GM23338 (cell line): ENCODE results near the gene KCTD10. TPM values are rescaled to one million over a fixed set of nuclear protein-coding genes. Genes with fewer than 3 reads are reported as not detected.

Experiments used
- ATAC-seq: fragments of 200-7000 bp; cut with Tn5 transposase; 3 replicates; pipeline ENCODE4 v1.9.1; 2020
- DNase-seq: peaks from one replicate; pipeline ENCODE4 v3.0.0-alpha.2; 2015; ENCODE audit warnings: low spot score
- H2AFZ ChIP-seq: fragments of 200-600 bp; sonication (generic); 2 replicates; pipeline ENCODE4 v1.8.0; 2016; ENCODE audit warnings: antibody characterized with exemption, mild to moderate bottlenecking, moderate library complexity
- H3F3A ChIP-seq: fragments of 200-600 bp; sonication (generic); replicated peaks from 2 replicates; pipeline ENCODE4 v1.8.0; 2017; ENCODE audit warnings: antibody characterized with exemption, mixed run types, low read depth
- H3K27ac ChIP-seq: fragments of 200-600 bp; sonication (generic); 2 replicates; pipeline ENCODE4 v1.6.1; 2016; ENCODE audit warnings: low read depth
- H3K27me3 ChIP-seq: fragments of 200-600 bp; sonication (generic); 2 replicates; pipeline ENCODE4 v1.8.0; 2016; ENCODE audit warnings: mild to moderate bottlenecking, mixed run types, moderate library complexity; ENCODE audit not compliant: insufficient read depth
- H3K36me3 ChIP-seq: fragments of 200-600 bp; sonication (generic); 2 replicates; pipeline ENCODE4 v1.8.0; 2016; ENCODE audit warnings: mild to moderate bottlenecking; ENCODE audit not compliant: insufficient read depth
- H3K4me1 ChIP-seq: fragments of 200-600 bp; sonication (generic); 2 replicates; pipeline ENCODE4 v1.8.0; 2016; ENCODE audit warnings: mild to moderate bottlenecking, moderate library complexity; ENCODE audit not compliant: insufficient read depth
- H3K4me2 ChIP-seq: fragments of 200-600 bp; sonication (generic); 2 replicates; pipeline ENCODE4 v1.7.1; 2017; ENCODE audit warnings: mixed run types
- H3K4me3 ChIP-seq: fragments of 200-600 bp; sonication (generic); 2 replicates; pipeline ENCODE4 v1.6.1; 2016; ENCODE audit warnings: mixed run types
- H3K79me2 ChIP-seq: fragments of 200-600 bp; sonication (generic); replicated peaks from 2 replicates; pipeline ENCODE4 v1.8.0; 2017; ENCODE audit warnings: mild to moderate bottlenecking; ENCODE audit not compliant: insufficient read depth
- H3K9me2 ChIP-seq: fragments of 200-600 bp; sonication (generic); 2 replicates; pipeline ENCODE4 v1.8.0; 2017; ENCODE audit not compliant: insufficient read depth
- H4K20me1 ChIP-seq: fragments of 200-600 bp; sonication (generic); replicated peaks from 2 replicates; pipeline ENCODE4 v1.8.0; 2017; ENCODE audit warnings: mild to moderate bottlenecking; ENCODE audit not compliant: insufficient read depth
- H3K27ac Mint-ChIP-seq: 2 replicates; pipeline ENCODE4 v1.8.0; 2020; ENCODE audit warnings: inconsistent platforms, mild to moderate bottlenecking, moderate library complexity, mixed read lengths
- H3K27me3 Mint-ChIP-seq: 3 replicates; pipeline ENCODE4 v1.8.0; 2022; ENCODE audit warnings: low read depth, mild to moderate bottlenecking, moderate library complexity, mixed read lengths, inconsistent platforms; ENCODE audit not compliant: insufficient read depth, poor library complexity
- H3K36me3 Mint-ChIP-seq: 3 replicates; pipeline ENCODE4 v1.8.0; 2021; ENCODE audit warnings: low read depth, mild to moderate bottlenecking, inconsistent platforms, moderate library complexity, mixed read lengths
- H3K4me1 Mint-ChIP-seq: 3 replicates; pipeline ENCODE4 v1.8.0; 2020; ENCODE audit warnings: mild to moderate bottlenecking, inconsistent platforms, mixed read lengths
- H3K4me3 Mint-ChIP-seq: 3 replicates; pipeline ENCODE4 v1.8.0; 2021; ENCODE audit warnings: moderate library complexity, mild to moderate bottlenecking, inconsistent platforms, mixed read lengths
- H3K9me3 Mint-ChIP-seq: 3 replicates; pipeline ENCODE4 v1.8.0; 2020; ENCODE audit warnings: moderate library complexity, mild to moderate bottlenecking, inconsistent platforms, mixed read lengths
- ETS1 ChIP-seq: IDR thresholded peaks from 2 replicates; pipeline ENCODE4 v1.6.1; 2016; ENCODE audit warnings: antibody characterized with exemption
- EZH2phosphoT487 ChIP-seq: fragments of 200-600 bp; sonication (generic); IDR thresholded peaks from one replicate; pipeline ENCODE4 v1.8.1; 2018; ENCODE audit warnings: antibody characterized with exemption; ENCODE audit not compliant: unreplicated experiment
- JUNB ChIP-seq: IDR thresholded peaks from one replicate; pipeline ENCODE4 v1.6.1; 2016; ENCODE audit warnings: antibody characterized with exemption; ENCODE audit not compliant: unreplicated experiment
- NANOG ChIP-seq: IDR thresholded peaks from 2 replicates; pipeline ENCODE4 v1.6.1; 2016; ENCODE audit warnings: antibody characterized with exemption, borderline replicate concordance
- REST ChIP-seq: IDR thresholded peaks from one replicate; pipeline ENCODE4 v1.6.1; 2018; ENCODE audit warnings: antibody characterized with exemption; ENCODE audit not compliant: unreplicated experiment
- ZNF114 ChIP-seq: fragments of 250-450 bp; sonication (Bioruptor Pico); IDR thresholded peaks from 2 replicates; pipeline ENCODE4 v1.5.0; 2020; ENCODE audit warnings: mild to moderate bottlenecking, moderate library complexity
- ZNF462 ChIP-seq: fragments of 250-450 bp; sonication (Bioruptor Pico); IDR thresholded peaks from 2 replicates; pipeline ENCODE4 v1.5.0; 2020; ENCODE audit warnings: mild to moderate bottlenecking, moderate library complexity
- polyA plus RNA-seq: library from polyadenylated mRNA; unstranded; fragments of >200 nt; fragmentation: Nextera tagmentation; extraction: Ambion mirVana; gene quantifications from 2 replicates; pipeline ENCODE4 v1.2.1, GENCODE V29; 2016
- total RNA-seq: library from RNA; depleted of rRNA; stranded (reverse); fragments of >200 nt; shearing (Covaris generic); gene quantifications from 2 replicates; pipeline ENCODE4 v1.2.3, GENCODE V29; 2014

KCTD10 gene
- total and polyA plus RNA-seq, 2 experiments from 2014 or later, result 15.8 to 45.2 TPM

GRCh38 chr12:109504068-109504467, 27.0 kb upstream of the KCTD10 start:
- DNase-seq, result no peak
- Histone ChIP-seq H3K36me3 (peaks cover 7% of the 10 kb centered on the region; the same call in 1 of the 2 replicates), H3K27me3 (no peaks in the 10 kb centered on the region), H3K27ac (no peak overlapping the region), H3K4me1 (no peaks in the 10 kb centered on the region), H3K4me3 (no peak overlapping the region), H3K9me2 (no peaks in the 10 kb centered on the region), H4K20me1 (peaks cover 9% of the 10 kb centered on the region; the same call in 1 of the 2 replicates), H2AFZ (no peak overlapping the region), H3K79me2 (no peaks in the 10 kb centered on the region), H3K4me2 (no peak overlapping the region), H3F3A (no peaks in the 10 kb centered on the region)
- H3K27me3 Mint-ChIP-seq, result peaks cover 2% of the 10 kb centered on the region
- H3K4me1 Mint-ChIP-seq, result no peaks in the 10 kb centered on the region; the same call in 2 of the 3 replicates
- H3K9me3 Mint-ChIP-seq, result no peaks in the 10 kb centered on the region
- no peak for ATAC-seq
- no peak overlapping the region for H3K4me3 Mint-ChIP-seq
- TF ChIP-seq EZH2phosphoT487 (no peak), ZNF114 (CRISPR knock-in tag) (no peak), NANOG (no peak), ZNF462 (CRISPR knock-in tag) (no peak)
- peaks cover 31% of the 10 kb centered on the region for H3K36me3 Mint-ChIP-seq
- no peak overlapping the region for H3K27ac Mint-ChIP-seq

- ATAC-seq (no peak), DNase-seq (no peak)
- Histone ChIP-seq H3F3A (no peaks in the 10 kb centered on the region), H4K20me1 (peaks cover 9% of the 10 kb centered on the region; the same call in 1 of the 2 replicates), H3K79me2 (no peaks in the 10 kb centered on the region), H3K9me2 (no peaks in the 10 kb centered on the region), H3K36me3 (peaks cover 9% of the 10 kb centered on the region; the same call in 1 of the 2 replicates), H2AFZ (no peak overlapping the region), H3K27me3 (no peaks in the 10 kb centered on the region), H3K4me3 (no peak overlapping the region), H3K27ac (no peak overlapping the region), H3K4me2 (no peak overlapping the region), H3K4me1 (no peaks in the 10 kb centered on the region)
- no peaks in the 10 kb centered on the region; the same call in 2 of the 3 replicates for H3K4me1 Mint-ChIP-seq
- H3K9me3 Mint-ChIP-seq, result no peaks in the 10 kb centered on the region
- H3K27ac Mint-ChIP-seq, result no peak overlapping the region
- no peak overlapping the region for H3K4me3 Mint-ChIP-seq
- peaks cover 2% of the 10 kb centered on the region for H3K27me3 Mint-ChIP-seq
- H3K36me3 Mint-ChIP-seq, result peaks cover 31% of the 10 kb centered on the region
- TF ChIP-seq ZNF114 (CRISPR knock-in tag), result no peak
- no peak for TF ChIP-seq EZH2phosphoT487
- no peak for TF ChIP-seq REST
- no peak for TF ChIP-seq ETS1
- TF ChIP-seq JUNB, result no peak
These were observed 26.5 kb upstream of the KCTD10 start for GRCh38 chr12:109503611-109504010.
